HG03280 (cell line): ENCODE measurements around the gene FAM156B.
A peak's percentile ranks its signal among the peaks of the same experiment; 100 is the strongest.
"Not testable (repeated sequence)": the region's sequence is repeated elsewhere in the genome, so short reads cannot be mapped to it uniquely, and the experiment has no call there.

Experiments
- ATAC-seq: cut with Tn5 transposase; IDR thresholded peaks from one replicate; pipeline ENCODE4 v1.9.1; 2021; ENCODE audit warnings: mild to moderate bottlenecking, moderate library complexity; ENCODE audit not compliant: unreplicated experiment

FAM156B gene

GRCh38 chrX:52896855-52897709, at the start of gene FAM156B:
FAM156B (plus strand) TSS chrX:52897330; CDS start chrX:52907226, 9,896 bp downstream.
- ATAC-seq: peak; percentile 86

- no peak for ATAC-seq
Measured at GRCh38 chrX:52852110-52852860, 44.8 kb upstream of the FAM156B start.

DNA sequence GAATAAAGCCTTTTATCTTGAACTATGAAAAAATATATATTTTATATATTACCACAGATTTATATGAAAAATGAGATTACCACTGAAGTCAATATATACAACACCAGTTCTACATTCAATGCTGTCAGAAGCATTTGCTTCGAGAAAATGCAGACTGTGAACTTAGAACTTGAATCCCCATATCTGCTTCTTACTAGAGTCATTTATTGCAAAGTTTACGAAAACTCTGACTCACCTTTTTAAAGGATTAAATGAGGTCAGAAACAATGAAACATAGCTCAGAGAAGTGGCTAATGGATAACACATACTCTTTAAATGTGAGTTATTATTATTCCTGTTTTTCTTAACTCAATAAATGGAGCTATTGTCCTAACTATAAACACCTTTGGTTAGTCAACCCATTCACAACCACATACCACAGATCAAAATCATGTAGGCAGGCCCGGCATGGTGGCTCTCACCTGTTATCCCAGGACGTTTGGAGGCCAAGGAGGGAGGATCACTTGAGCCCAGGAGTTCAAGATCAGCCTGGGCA, 40.1 kb upstream of the FAM156B start:
- ATAC-seq: not testable (repeated sequence)

DNA sequence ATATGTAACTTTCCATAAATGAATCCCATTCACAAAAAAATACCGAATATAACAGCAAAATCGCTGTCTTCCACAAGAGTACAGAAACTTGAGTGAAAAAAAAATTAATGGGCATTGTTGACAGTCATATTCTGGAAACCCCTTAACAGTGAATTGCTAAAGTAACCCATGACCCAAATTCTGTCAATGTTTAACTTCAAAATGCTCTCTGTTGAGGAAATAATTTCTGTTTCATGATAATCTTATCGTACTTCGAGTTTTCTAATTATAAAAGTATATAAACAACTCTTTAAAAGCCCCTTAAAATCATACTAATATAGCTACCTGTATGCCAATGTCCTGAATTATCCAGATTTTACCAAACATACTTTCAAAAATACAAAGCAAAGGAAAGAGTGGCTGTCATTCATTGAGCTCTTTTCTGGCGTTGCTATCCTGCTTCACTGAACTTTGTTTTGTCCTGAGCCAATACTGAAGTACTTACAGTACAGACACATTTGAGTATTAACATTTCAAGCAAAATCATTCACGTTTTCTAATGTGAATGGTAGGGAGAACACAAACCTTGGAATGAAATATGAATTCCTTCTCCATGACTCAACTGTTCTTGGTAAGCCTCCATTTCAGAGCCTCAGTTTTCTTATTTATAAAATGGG, 31.7 kb upstream of the FAM156B start:
- no peak for ATAC-seq

- ATAC-seq: no peak
Measured at GRCh38 chrX:52867610-52868348, 29.4 kb upstream of the FAM156B start, which contains the start of gene XAGE3. XAGE3 (minus strand) TSS chrX:52868083; CDS start chrX:52867133, 950 bp downstream.

- no peak for ATAC-seq
Measured at GRCh38 chrX:52870046-52870445, 27.1 kb upstream of the FAM156B start.

DNA sequence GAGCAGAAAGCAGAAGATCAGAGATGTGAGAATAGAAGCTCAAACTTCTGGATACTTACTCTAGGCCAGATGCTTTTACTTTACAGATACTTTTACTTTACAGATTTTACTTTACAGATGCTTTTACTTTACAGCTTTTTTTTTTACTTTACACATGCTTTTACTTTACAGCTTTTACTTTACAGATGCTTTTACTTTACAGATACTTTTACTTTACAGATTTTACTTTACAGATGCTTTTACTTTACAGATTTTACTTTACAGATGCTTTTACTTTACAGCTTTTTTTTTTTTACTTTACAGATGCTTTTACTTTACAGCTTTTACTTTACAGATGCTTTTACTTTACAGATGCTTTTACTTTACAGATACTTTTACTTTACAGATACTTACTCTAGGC, 23.3 kb upstream of the FAM156B start:
- ATAC-seq: not testable (repeated sequence)

DNA sequence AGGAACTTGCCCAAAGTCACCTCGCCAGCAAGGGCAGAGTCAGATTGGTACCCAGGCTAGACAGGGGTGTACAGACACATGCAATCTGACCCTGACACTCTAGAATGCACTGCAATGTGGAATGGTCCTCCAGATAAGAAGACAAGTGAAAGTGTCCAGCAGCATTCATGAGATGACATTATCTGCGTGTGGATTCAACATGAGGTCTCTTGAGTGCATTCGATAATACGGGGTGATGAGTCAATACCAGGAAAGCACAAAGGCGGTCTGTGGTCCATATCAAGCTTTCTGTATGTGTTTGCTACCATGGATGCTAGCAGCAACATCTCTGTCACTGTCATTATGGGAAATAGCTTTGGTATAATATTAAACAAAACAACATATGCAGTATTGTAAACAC, 22.5 kb upstream of the FAM156B start:
- ATAC-seq: no peak

GRCh38 chrX:52875436-52875835, 21.7 kb upstream of the FAM156B start:
- not testable (repeated sequence) for ATAC-seq

DNA sequence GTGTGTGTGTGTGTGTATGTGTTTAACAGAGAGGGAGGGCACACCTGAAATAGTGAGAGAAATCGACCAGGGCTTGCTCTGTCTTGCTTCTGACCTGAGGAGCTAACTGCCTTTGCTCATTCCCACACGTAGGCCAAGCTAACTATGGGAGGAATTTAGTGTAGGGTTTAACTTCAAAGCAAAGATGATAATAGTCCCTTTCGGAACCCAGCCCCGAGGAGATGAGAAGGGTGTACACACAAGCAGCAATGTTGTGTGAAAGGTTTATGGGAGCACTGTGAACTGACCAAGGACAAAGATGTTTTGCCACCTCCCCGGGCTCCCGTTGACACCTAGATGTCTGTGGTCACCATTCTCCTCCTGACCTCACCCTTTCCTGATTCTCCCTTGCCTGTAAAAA, 20.7 kb upstream of the FAM156B start:
- ATAC-seq: not testable (repeated sequence)

DNA sequence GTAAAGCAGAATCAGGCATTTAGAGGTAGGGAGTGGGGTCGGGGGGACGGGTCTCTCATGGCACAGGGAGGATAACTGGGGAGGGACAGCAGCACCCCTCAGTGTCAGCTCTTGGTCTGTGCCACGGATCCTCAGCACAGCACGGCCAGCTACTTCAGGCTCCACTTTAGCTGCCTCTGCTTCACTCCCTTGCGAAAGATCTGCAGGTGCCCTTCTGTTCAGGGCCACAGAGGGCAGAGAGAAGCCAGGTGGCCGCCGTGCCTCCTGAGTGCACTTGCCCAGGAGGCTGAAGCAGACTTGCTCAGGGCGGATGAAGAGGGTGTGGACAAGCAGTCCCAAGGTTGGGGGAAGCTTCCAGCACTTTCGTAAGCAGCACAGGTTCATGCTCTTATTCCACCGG, 9.7 kb upstream of the FAM156B start:
- not testable (repeated sequence) for ATAC-seq

- ATAC-seq: not testable (repeated sequence)
Measured at GRCh38 chrX:52888090-52888489, 9.0 kb upstream of the FAM156B start.

GRCh38 chrX:52896438-52896837, 692 bp upstream of the FAM156B start:
- ATAC-seq: peak; percentile 5

DNA sequence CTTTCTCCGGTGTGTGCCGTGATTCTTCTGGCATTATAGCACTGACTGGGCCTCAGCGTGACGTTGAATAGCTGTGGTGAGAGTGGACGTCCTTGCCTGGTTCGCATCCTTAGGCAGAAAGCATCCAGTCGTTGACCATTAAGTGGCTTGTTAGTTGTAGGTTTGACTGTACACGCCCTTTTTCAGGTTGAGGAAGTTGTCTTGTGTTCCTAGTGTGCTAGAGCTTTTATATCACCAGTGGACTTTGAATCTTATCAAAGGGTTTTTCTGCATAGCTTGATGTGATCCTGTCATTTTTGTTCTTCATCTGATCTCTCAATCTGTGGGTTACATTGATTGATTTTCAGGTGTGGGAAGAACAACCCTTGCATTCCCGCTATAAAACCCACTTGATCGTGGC, 8.4 kb downstream of the FAM156B start:
- ATAC-seq: not testable (repeated sequence)

GRCh38 chrX:52906072-52906471, 8.9 kb downstream of the FAM156B start:
- ATAC-seq: not testable (repeated sequence)

- ATAC-seq: not testable (repeated sequence)
Measured at GRCh38 chrX:52907137-52907536, 10.0 kb downstream of the FAM156B start.

GRCh38 chrX:52907900-52908299, 10.8 kb downstream of the FAM156B start:
- ATAC-seq: not testable (repeated sequence)

DNA sequence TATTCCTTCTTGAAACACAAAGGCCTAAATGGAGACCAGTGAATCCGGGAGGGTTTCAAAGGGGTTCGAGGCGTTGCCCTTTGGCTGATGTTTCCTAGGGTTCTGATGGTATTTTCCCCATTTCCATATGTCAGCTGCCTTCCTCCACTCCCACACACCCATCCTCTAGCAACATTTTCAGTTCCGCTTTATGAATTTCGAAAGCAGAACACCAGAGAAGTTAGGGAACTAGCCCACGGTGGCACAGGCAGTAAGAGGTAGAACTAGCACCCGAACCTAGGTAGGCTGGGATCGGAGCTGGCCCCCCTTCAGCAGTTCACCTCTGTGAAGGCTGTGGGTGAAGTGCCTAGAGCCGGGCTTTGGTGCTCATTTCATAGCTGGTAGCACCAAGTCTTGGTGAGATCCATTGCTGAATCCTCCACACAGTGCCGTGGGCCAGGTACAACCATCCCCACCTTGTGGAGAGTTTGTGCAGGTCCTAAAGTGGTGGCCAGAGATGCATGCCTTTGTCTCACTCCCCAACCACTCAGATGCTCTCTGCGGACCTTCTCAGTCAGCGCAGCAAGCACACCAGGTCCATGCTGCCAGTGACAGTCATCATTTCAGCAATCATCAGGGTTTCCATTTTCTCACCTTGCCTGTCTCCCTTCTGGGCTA, 12.3 kb downstream of the FAM156B start:
- not testable (repeated sequence) for ATAC-seq

- not testable (repeated sequence) for ATAC-seq
Measured at GRCh38 chrX:52913681-52914080, 16.6 kb downstream of the FAM156B start.

DNA sequence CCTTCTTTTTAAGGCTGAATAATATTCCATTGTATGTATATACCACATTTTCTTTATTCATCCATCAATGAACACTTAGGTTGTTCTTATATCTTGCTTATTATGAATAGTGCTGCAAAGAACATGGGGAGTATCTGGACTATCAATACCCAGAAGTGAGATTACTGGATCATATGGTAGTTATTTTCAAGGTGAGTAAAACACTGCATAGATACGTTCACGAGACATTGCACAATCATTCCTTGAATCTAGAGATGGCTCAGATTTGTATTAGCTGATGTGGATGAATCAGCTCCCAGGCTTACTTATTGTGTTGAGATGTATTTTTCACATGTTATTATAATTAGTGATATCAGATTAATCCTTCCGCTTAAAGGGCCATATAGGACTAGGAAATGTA, 17.6 kb downstream of the FAM156B start:
- ATAC-seq: not testable (repeated sequence)
